IPS-15b (cell line): ENCODE measurements around the gene HOXA10.

Experiments
- H3K27me3 ChIP-seq: one replicate; pipeline ENCODE4 v1.6.1; 2013; ENCODE audit warnings: low read length; ENCODE audit not compliant: control insufficient read depth, insufficient read depth
- H3K36me3 ChIP-seq: one replicate; pipeline ENCODE4 v1.6.1; 2013; ENCODE audit warnings: low read length; ENCODE audit not compliant: control insufficient read depth, insufficient read depth
- H3K4me1 ChIP-seq: one replicate; pipeline ENCODE4 v1.6.1; 2013; ENCODE audit warnings: mild to moderate bottlenecking, low read length; ENCODE audit not compliant: control insufficient read depth, insufficient read depth
- H3K4me3 ChIP-seq: one replicate; pipeline ENCODE4 v1.5.1; 2013; ENCODE audit warnings: low read depth, low read length
- H3K9ac ChIP-seq: one replicate; pipeline ENCODE4 v1.6.1; 2013; ENCODE audit warnings: low read depth, mild to moderate bottlenecking, low read length
- H3K9me3 ChIP-seq: one replicate; pipeline ENCODE4 v1.6.1; 2013; ENCODE audit warnings: mild to moderate bottlenecking, low read length; ENCODE audit not compliant: control insufficient read depth, insufficient read depth

The HOXA10 gene

GRCh38 chr7:27151931-27152815, 21.9 kb downstream of the HOXA10 start, which contains the start of gene HOXA3:
Gene HOXA3 (minus strand): TSS chr7:27152583. CDS start chr7:27110640, 41,943 bp downstream.
- peak within 1 kb of the TSS; percentile 37 for H3K4me3 ChIP-seq
- no peaks in the 10 kb centered on the region for H3K36me3 ChIP-seq
- peaks cover 99% of the 10 kb centered on the region for H3K27me3 ChIP-seq
- no peaks in the 10 kb centered on the region for H3K4me1 ChIP-seq
- no peak within 1 kb of the TSS for H3K9ac ChIP-seq
- H3K9me3 ChIP-seq = no peaks in the 10 kb centered on the region

GRCh38 chr7:27151341-27151930, 22.7 kb downstream of the HOXA10 start:
- Histone ChIP-seq H3K9me3 (no peaks in the 10 kb centered on the region), H3K4me1 (no peaks in the 10 kb centered on the region), H3K36me3 (no peaks in the 10 kb centered on the region), H3K4me3 (peak overlapping the region; percentile 37), H3K27me3 (peaks cover 99% of the 10 kb centered on the region), H3K9ac (no peak overlapping the region)

- Histone ChIP-seq H3K9me3 (no peaks in the 10 kb centered on the region), H3K4me1 (no peaks in the 10 kb centered on the region), H3K4me3 (peak overlapping the region; percentile 37), H3K9ac (no peak overlapping the region), H3K27me3 (peaks cover 99% of the 10 kb centered on the region), H3K36me3 (no peaks in the 10 kb centered on the region)
These were observed 23.4 kb downstream of the HOXA10 start for GRCh38 chr7:27150568-27151340.

GRCh38 chr7:27149842-27150567, 24.1 kb downstream of the HOXA10 start:
- Histone ChIP-seq H3K36me3 (no peaks in the 10 kb centered on the region), H3K9ac (no peak overlapping the region), H3K9me3 (no peaks in the 10 kb centered on the region), H3K4me1 (no peaks in the 10 kb centered on the region), H3K27me3 (peaks cover 99% of the 10 kb centered on the region), H3K4me3 (peak overlapping the region; percentile 24)

- H3K4me3 ChIP-seq = no peak overlapping the region
- no peak overlapping the region for H3K9ac ChIP-seq
- H3K27me3 ChIP-seq = peaks cover 99% of the 10 kb centered on the region
These were observed 25.1 kb downstream of the HOXA10 start for GRCh38 chr7:27148756-27149641.

GRCh38 chr7:27148031-27148755, 25.9 kb downstream of the HOXA10 start:
- peaks cover 99% of the 10 kb centered on the region for H3K27me3 ChIP-seq
- H3K4me1 ChIP-seq = no peaks in the 10 kb centered on the region
- H3K36me3 ChIP-seq = no peaks in the 10 kb centered on the region
- peak overlapping the region; percentile 2 for H3K4me3 ChIP-seq
- no peak overlapping the region for H3K9ac ChIP-seq
- H3K9me3 ChIP-seq = no peaks in the 10 kb centered on the region

More at GRCh38 chr7:27148756-27149641, 25.1 kb downstream of the HOXA10 start:
- Histone ChIP-seq H3K36me3 (no peaks in the 10 kb centered on the region), H3K4me1 (no peaks in the 10 kb centered on the region), H3K9me3 (no peaks in the 10 kb centered on the region)

- Histone ChIP-seq H3K9me3 (no peaks in the 10 kb centered on the region), H3K9ac (no peak within 1 kb of the TSS), H3K27me3 (peaks cover 99% of the 10 kb centered on the region), H3K4me1 (no peaks in the 10 kb centered on the region), H3K4me3 (peak within 1 kb of the TSS; percentile 30), H3K36me3 (no peaks in the 10 kb centered on the region)
These were observed 26.7 kb downstream of the HOXA10 start, which contains the start of gene HOXA6 for GRCh38 chr7:27147199-27148030. Gene HOXA6 (minus strand): TSS chr7:27147774. CDS start chr7:27147749, 25 bp downstream.

GRCh38 chr7:27146491-27147198, 27.5 kb downstream of the HOXA10 start:
- Histone ChIP-seq H3K27me3 (peaks cover 99% of the 10 kb centered on the region), H3K9me3 (no peaks in the 10 kb centered on the region), H3K9ac (no peak overlapping the region), H3K36me3 (no peaks in the 10 kb centered on the region), H3K4me1 (no peaks in the 10 kb centered on the region), H3K4me3 (peak overlapping the region; percentile 0)

- Histone ChIP-seq H3K36me3 (no peaks in the 10 kb centered on the region), H3K27me3 (peaks cover 99% of the 10 kb centered on the region), H3K9ac (no peak overlapping the region), H3K4me3 (peak overlapping the region; percentile 26), H3K4me1 (no peaks in the 10 kb centered on the region), H3K9me3 (no peaks in the 10 kb centered on the region)
These were observed 28.2 kb downstream of the HOXA10 start for GRCh38 chr7:27145914-27146412.
